Globus pallidus (tissue), 1 donor: ENCODE data around the gene DENND4A.
"Not testable (repeated sequence)": the region's sequence is repeated elsewhere in the genome, so short reads cannot be mapped to it uniquely, and the experiment has no call there.

ENCODE experiments used
- DNase-seq: peaks from one replicate; pipeline ENCODE4 v3.0.0-alpha.2; 2015; ENCODE audit warnings: low spot score

The DENND4A gene

DNA sequence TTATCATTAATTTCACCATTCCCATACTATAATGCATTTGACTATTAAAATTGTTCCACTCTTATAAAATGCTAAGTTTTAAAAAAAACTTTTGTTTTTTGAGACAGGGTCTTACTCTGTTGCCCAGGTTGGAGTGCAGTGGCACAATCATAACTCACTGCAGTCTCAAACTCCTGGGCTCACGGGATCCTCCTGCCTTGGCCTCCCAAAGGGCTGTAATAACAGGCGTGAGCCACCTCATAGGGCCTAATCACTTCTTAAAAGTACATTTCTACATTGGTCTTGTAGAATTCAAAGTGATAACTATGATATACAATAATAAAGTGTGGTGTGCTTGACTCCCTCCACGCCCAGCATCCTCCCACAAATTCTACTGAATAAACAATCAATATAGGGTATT lies 3.0 kb downstream of the DENND4A start:
- no peak for DNase-seq

DNA sequence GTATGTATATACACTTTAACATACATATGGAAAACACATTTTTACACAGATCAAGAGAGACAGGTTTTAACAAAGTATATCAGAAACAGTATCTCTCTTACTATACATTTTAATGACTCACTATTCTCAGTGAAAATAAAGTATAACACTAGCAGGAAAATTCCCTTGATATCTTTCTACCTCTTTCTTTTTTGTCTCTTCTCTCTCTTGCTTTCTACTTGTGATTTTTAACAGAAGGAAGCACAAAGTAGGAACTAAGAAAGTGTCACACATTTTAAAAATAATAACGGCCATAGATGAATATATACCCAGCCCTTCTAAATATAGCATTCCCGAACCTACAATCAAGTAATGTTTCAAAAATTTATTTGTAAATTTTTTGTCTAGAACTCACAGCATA lies 4.8 kb downstream of the DENND4A start:
- DNase-seq = no peak

DNA sequence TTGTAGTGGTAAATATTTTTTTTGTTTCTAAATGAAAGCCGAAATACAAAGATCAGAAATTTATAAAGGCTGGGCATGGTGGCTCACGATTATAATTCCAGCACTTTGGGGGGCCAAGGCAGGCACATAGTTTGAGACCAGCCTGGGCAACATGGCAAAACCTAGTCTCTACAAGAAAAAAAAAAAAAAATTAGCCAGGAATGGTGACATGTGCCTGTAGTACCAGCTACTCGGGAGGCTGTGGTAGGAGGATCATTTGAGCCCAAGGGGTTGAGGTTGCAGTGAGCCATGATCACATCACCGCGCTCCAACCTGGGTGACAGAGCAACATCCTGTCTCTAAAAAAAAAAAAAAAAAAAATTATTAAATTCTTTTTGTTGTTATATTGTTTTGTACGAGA lies 6.9 kb downstream of the DENND4A start:
- DNase-seq = no peak

DNA sequence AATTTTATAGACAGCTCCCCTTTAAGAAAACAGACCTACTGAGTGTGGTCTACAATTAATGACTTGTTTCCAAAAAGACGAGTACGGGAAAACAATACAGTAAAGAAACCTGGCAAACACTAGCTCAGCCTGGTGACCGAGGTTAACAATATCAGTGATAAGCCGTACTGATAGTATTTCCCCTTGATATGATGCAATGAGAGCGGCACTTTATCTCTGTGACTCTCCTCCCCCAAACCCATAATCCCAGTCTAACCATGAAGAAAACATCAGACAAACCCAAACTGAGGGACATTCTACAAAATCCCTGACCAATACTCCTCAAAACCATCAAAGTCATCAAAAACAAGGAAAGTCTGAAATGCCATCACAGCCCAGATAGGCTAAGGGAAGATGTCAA lies 8.2 kb downstream of the DENND4A start:
- DNase-seq = no peak

DNA sequence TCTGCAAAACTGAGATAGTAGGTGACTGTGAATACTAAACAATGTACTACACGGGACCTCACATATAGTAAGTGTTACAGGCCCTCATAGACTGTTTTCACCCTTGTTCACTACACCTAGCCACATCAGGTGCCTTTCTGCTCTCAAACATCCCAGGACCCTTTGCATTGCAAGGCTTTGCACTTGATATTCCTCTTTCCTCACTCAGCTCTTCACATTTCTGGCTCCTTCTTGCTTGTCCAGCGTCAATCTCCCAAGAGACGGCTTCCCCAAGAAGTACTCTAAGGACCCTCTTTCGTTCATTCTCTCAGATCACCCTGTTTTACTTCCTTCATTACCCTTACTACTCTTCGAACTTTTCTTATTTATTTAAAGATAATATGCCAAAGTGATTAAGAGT lies 10.0 kb downstream of the DENND4A start:
- no peak for DNase-seq

DNA sequence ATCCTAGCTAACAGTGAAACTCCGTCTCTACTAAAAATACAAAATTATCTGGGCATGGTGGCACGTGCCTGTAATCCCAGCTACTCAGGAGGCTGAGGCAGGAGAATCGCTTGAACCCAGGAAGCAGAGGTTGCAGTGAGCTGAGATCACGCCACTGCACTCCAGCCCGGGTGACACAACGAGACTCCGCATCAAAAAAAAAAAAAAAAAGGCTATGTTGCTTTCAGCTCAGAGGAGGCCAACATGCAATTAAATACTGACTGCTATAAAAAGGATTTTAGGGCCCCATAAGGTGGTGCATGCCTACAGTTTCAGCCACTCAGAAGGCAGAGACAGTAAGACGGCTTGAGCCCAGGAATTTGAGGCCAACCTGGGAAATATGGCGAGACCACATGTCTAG lies 13.4 kb downstream of the DENND4A start:
- DNase-seq = not testable (repeated sequence)

DNA sequence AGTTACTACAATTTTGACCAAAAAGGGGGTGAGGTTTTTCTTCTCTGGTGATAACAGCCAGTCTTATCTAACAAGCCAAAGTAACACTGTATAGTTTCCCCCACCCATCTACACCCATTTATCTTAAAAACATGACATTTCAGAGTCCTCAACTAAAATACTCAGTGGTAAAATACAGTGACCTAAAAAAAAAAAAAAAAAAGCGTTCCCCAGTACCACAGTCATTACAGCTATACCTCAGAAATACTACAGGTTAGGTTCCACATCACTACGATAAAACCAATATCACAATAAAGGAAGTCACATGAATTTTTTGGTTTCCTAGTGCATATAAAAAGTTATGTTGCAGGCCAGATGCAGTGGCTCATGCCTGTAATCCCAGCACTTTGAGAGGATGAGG lies 13.8 kb downstream of the DENND4A start:
- DNase-seq = no peak

DNA sequence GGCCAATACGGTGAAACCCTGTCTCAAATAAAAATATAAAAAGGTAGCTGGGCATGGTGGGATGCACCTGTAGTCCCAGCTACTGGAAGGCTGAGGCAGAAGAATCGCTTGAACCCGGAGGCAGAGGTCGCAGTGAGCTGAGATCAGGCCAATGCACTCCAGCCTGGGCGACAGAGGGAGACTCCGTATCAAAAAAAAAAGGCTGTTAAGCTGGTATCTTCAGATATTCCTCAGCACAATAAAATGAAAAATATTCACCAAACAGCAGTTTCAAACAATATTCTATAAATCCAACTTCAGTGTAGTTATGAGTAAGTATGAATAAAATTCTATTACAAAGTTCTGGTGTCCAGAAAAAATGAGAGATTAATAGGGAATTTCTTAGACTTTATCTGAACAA lies 14.2 kb downstream of the DENND4A start:
- DNase-seq = no peak

DNA sequence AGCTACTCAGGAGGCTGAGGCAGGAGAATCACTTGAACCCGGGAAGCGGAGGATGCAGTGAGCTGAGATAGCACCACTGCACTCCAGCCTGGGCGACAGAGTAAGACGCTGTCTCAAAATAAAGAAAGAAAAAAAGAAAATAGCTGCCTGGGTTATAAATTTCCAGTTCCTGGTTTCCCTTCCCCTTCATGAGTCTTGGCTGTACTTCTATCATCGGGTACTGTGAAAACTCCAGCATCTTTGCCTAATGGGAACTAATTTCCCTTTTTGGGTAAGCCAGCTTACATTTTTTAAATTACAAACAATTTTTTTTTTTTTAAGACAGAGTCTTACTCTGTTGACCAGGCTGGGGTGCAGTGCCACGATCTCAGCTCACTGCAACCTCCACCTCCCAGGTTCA lies 15.0 kb downstream of the DENND4A start:
- DNase-seq = peak; percentile 49

DNA sequence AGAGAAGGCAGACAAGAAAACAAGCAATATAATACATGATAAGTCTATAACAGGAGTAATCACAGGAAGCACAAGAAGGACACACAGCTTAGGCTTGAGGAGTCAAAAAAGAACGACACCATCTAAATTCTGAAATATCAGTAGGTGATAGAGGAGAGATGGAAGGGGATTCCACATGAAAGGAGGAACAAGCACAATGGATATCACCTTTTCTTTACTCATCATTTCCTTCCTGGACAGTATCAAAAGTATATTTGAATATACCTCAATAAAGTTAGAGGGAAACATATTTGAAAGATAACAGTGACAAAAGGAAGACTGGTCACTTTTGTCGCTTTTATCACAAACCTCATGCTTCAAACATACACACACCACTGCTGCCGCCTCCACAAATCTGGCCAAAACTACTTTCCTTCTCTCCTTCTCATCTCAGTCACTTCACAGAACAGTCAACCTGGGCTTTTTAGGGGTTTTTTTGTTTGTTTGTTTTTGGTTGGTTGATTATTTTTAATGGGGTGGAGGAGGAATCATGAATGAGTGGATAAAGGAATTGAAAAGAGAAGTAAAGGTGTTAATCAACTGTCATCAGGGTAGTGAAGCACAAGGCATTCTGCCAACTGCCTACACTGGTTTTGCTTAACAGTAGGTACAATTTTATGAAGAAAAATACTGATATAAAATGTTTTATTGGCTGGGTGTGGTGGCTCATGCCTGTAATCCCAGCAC lies 18.5 kb downstream of the DENND4A start:
- no peak for DNase-seq

DNA sequence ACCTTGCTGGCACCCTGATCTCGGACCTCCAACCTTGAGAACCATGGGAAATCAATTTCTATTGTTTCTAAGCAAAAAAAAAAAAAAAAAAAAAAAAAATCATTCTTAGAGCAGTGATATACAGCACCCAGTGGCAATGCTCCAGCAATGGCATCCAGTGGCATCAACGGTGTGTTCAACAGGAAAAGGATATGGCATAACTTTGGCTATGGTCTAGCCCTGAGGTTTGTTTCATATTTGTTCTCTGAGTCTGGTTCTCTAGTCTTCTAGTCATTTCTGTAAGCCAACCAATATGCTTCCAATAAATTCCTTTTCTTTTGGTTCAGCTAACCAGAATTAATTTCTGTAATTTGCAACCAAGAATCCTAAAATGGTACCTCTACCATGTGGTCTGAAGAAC lies 19.2 kb downstream of the DENND4A start:
- DNase-seq = no peak

DNA sequence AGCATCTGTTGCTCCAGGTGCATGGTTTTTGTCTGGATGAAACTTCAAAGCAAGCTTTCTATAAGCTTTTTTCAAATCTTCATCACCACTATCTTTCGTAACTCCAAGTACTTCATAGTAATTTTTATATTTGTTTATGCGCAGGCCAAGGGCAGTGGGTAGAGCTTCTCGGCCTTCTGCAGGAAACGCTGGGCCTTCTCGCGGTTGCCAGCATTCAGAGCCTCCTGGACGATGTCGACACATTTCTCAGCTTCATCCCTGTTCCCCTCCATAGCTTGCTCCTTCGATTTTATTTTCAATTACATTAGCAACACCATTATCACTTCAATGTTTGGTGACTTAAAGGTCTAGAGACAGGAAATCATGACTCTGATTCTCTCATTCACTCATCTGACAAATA lies 20.2 kb downstream of the DENND4A start:
- no peak for DNase-seq

DNA sequence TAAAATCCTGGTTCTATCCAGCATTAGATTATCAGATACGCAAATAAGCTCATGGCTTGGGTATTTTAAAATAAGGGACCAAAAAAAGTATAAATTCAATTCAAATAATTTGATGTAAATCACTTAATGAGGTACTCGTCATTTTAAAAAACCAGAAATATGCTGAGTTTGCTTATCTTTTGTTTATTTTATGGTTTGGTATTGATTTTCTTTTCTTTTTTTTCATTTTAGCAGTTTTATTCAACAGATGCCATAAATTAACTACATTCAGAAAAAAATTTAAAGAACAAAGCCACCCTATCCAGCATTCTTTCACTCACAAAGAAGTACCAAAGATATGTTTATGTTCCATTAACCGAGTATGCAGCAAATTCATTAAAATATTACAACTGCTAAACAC lies 22.6 kb downstream of the DENND4A start:
- no peak for DNase-seq

DNA sequence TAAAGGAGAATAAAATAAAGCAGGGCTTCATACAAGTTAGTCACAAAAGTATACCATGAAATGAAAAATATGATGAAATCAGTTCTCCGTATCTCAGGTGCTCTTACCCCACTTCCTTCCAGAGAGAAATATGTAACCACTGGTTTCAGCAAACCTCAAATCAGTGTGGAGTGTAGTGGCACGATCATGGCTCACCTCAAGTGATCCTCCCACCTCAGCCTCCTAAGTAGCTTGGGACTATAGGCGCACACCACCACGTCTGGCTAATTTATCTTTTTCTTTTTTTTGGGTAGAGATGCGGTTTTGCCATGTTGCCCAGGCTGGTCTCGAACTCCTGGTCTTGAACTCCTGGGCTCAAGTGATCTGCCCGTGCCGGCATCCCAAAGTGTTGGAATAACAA lies 24.2 kb downstream of the DENND4A start:
- no peak for DNase-seq

DNA sequence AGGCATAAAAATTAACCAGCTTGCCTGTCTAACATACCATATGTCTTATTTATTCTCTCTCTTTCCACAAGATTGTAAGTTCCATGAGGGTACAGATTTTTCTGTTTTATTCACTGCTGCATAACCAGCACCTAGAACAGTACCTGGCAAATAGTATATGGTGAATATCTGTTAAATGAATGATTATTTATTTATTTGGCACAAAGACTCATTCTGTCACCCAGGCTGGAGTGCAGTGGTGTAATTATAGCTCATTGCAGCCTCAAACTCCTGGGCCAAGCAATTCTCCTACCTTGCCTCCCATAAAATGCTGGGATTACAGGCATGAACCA lies 24.9 kb downstream of the DENND4A start:
- no peak for DNase-seq

DNA sequence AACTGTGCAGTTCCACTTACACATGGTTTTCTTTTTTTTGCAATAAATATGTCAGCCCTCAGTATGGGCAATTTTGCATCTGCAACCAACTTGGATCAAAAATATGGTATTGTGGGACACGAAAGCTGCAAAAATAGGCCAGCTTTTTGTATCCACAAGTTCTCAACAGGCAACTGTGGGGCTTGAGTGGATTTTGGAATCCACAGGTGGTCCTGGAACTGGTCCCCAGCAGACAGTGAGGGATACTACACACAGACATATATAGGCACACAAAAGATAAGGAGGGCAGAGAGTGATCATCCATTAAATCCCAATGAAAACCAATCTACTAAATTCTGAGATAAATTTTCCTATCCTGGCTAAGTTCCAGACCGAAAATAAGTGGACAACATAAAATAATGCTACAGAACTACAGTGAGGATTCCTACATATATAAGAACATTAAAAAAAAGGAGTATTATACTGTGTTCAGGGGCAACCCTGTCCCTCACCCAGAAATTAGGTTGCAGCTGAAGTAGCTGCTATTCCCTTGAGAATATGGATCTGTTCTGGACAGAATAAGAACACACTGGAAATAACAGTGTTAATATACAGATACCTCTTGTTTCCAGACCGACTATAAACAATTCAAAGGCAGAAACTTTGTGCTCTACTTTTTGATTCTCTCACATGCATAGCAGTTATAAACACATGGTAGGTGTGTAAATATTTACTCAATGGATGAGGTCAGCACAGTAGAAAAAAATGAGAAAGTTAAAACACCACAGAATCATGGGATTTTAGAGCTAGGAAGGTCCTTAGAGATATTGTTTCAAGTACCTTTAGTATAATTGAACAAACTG lies 25.4 kb downstream of the DENND4A start:
- no peak for DNase-seq

DNA sequence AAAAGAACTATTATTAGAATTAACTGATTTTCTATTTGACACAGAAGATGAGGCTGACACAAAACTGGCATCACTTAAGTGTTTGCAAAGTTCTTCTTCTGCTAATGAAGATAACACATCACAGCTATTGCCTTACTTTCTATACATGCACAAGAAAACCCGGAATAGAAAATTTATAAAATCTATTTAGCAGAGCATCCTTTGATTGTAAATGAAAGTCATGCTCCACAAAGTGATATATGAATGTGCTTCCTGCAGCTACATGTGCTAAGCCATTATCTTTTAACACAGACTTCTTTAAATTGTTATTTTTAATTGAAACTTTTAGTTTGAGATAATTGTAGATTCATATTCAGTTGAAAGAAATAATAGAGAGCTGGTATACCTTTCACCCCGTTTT lies 27.0 kb downstream of the DENND4A start:
- DNase-seq = no peak

DNA sequence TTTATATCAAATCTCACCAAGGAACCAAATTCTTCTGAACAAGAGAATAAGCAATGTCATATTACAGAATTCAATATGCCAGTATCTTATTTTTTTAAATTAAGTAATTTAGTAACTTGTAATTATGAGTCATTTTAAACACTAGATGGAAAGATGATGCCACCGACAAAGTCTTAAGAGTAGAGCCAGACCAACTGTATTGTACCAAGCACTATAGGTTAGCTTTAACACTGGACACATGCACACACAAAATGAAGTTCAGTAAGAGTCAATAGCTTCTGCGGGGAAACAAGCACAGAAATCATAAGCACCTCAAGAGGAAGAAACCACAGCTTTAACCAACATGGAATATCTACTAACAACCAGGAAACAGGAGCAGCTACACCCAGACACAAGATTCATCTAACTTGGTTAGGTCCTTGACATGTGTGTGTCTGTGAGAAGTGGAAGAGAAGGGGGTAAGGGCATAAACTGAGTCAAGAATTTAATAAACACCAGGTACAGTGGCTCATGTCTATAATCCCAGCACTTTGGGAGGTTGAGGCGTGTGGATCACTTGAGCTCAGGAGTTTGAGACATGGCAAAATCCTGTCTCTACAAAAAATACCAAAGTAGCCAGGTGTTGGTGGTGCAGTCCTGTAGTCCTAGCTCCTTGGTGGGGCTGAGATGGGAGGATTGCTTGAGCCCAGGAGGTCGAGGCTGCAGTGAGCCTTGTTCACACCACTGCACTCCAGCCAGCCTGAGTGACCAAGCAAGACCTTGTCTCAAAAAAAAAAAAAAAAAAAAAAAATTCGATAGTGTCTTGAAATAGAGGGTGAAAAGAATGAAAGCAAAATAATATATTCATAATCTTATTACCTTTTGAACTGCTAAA lies 28.9 kb downstream of the DENND4A start:
- no peak for DNase-seq

DNA sequence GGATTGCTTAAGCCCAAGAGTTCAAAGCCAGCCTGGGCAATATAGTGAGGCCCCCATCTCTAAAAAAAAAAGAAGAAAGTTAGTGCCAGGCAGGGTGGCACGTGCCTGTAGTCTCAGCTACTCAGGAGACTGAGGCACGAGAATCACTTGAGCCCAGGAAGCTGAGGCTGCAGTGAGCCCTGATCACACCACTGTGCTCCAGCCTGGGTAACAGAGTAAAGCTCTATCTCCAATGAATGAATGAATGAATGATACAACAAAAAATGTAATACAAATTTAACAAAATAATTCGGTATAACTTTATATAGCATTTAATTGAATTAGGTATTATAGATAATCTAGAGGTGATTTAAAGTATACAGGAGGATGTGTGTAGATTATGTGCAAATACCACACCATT lies 29.7 kb downstream of the DENND4A start:
- DNase-seq = no peak

DNA sequence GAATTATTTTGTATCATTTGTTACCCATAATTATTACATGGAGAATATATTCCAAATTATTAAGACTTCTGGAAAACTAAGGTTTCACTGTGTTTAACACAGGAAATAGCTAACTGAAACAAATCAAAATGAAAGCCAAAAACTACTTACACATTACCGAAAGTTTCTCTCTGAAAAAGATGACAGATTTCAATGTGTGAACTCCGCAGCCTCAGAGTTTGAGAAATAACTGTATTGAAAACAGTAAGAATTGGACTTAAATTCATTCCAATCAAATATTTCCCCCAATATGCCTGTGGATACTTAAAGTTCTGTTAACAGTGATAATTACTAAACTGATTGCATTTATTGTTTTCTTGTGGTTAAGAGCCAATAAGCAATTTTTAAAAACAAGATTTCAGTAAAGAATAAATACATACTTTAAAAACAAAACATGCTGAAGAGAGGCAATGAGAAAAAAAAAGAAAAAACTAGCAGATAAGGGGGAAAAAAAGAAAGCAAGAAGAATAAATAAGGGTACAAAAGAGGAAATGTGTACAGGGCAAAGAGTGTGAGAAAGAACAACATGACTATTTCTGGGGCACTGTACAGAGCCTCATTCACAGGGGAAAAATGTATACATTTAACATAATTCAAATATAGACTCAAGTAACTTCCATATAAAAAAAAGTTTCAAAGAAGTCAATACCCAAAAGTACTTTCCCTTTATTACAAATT lies 30.7 kb downstream of the DENND4A start:
- no peak for DNase-seq

DNA sequence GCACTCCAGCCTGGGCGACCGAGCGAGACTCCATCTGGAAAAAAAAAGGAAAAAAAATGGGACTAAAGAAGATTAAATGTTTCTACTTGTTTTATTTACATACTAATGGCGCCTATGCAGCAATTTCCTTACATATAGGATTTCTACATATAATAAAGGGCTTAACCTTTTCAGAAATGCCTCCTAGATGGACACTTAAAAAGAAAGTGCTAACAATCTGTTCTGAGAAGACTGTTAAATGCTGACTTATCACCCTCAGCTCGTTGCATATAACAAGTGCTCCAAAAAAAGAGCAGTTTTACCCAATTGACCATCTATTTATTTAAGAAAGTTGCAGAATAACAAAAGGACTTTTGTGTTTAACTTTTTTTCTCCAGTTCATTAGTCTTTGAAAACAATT lies 32.7 kb downstream of the DENND4A start:
- DNase-seq = no peak

DNA sequence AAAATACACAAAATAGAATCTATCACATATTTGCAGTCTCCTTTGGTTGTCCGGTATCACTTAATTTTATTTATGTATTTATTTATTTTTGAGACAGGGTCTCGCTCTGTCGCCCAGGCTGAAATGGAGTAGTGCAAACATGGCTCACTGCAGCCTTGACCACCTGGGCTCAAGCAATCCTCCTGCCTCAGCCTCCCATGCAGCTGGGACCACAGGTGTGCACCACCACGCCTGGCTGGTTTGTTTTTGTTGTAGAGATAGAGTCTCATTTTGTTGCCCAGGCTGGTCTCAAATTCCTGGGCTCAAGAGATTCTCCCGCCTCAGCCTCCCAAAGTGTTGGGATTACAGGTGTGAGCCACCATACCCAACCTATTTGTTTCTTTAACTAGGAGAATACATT lies 33.9 kb downstream of the DENND4A start:
- DNase-seq = no peak
